WTC11 (cell line): ENCODE data around the gene ATOSB. TPM values are rescaled to one million over a fixed set of nuclear protein-coding genes. Genes with fewer than 3 reads are reported as not detected.

Experiments used
- ATF2 ChIP-seq: sonication (generic); formaldehyde crosslinking; IDR thresholded peaks from 2 replicates; pipeline ENCODE4 v1.8.1; 2022; ENCODE audit warnings: low read depth, missing genetic modification reagents, borderline replicate concordance
- EMX1 ChIP-seq: fragments of 250-450 bp; sonication (Bioruptor Pico); IDR thresholded peaks from 2 replicates; pipeline ENCODE4 v1.8.0; 2021; ENCODE audit warnings: mild to moderate bottlenecking
- ESRRA ChIP-seq: sonication (generic); formaldehyde crosslinking; IDR thresholded peaks from 2 replicates; pipeline ENCODE4 v1.8.1; 2022; ENCODE audit warnings: mild to moderate bottlenecking, missing genetic modification reagents, borderline replicate concordance
- FOXJ3 ChIP-seq: sonication (generic); formaldehyde crosslinking; IDR thresholded peaks from 2 replicates; pipeline ENCODE4 v1.9.0; 2021; ENCODE audit warnings: missing genetic modification reagents, mild to moderate bottlenecking, borderline replicate concordance
- JAZF1 ChIP-seq: fragments of 250-450 bp; sonication (Bioruptor Pico); IDR thresholded peaks from 2 replicates; pipeline ENCODE4 v1.9.0; 2021; ENCODE audit warnings: moderate library complexity, mild to moderate bottlenecking, inconsistent platforms
- MYBL2 ChIP-seq: sonication (generic); formaldehyde crosslinking; IDR thresholded peaks from 2 replicates; pipeline ENCODE4 v1.8.1; 2023; ENCODE audit warnings: mild to moderate bottlenecking, moderate library complexity, missing genetic modification reagents
- OVOL2 ChIP-seq: fragments of 250-450 bp; sonication (Bioruptor Pico); IDR thresholded peaks from 2 replicates; pipeline ENCODE4 v1.9.0; 2021; ENCODE audit warnings: mild to moderate bottlenecking, borderline replicate concordance
- RELA ChIP-seq: sonication (generic); formaldehyde crosslinking; IDR thresholded peaks from 2 replicates; pipeline ENCODE4 v1.8.1; 2022; ENCODE audit warnings: missing genetic modification reagents, mild to moderate bottlenecking, borderline replicate concordance
- SMAD3 ChIP-seq: sonication (generic); formaldehyde crosslinking; IDR thresholded peaks from 2 replicates; pipeline ENCODE4 v1.8.0; 2022; ENCODE audit warnings: missing genetic modification reagents, mild to moderate bottlenecking, borderline replicate concordance
- SP1 ChIP-seq: sonication (generic); formaldehyde crosslinking; conservative IDR thresholded peaks from 2 replicates; pipeline ENCODE4 v1.8.1; 2022; ENCODE audit warnings: missing genetic modification reagents
- TEAD1 ChIP-seq: sonication (generic); formaldehyde crosslinking; IDR thresholded peaks from 2 replicates; pipeline ENCODE4 v1.8.0; 2022; ENCODE audit warnings: mild to moderate bottlenecking, missing genetic modification reagents
- ZBTB21 ChIP-seq: sonication (generic); formaldehyde crosslinking; IDR thresholded peaks from 2 replicates; pipeline ENCODE4 v1.8.1; 2023; ENCODE audit warnings: mild to moderate bottlenecking, missing genetic modification reagents, borderline replicate concordance
- ZBTB43 ChIP-seq: sonication (generic); formaldehyde crosslinking; IDR thresholded peaks from 2 replicates; pipeline ENCODE4 v1.8.1; 2023; ENCODE audit warnings: mild to moderate bottlenecking, missing genetic modification reagents
- ZNF219 ChIP-seq: sonication (generic); formaldehyde crosslinking; IDR thresholded peaks from 2 replicates; pipeline ENCODE4 v1.8.0; 2023; ENCODE audit warnings: missing genetic modification reagents, mild to moderate bottlenecking, borderline replicate concordance
- ZNF263 ChIP-seq: sonication (generic); formaldehyde crosslinking; IDR thresholded peaks from 2 replicates; pipeline ENCODE4 v1.8.1; 2022; ENCODE audit warnings: low read depth, mild to moderate bottlenecking, moderate library complexity, missing genetic modification reagents
- ZNF396 ChIP-seq: fragments of 250-450 bp; sonication (Bioruptor Pico); IDR thresholded peaks from 2 replicates; pipeline ENCODE4 v1.8.0; 2021; ENCODE audit warnings: mild to moderate bottlenecking, moderate library complexity, borderline replicate concordance
- ZNF423 ChIP-seq: fragments of 250-450 bp; sonication (Bioruptor Pico); IDR thresholded peaks from 2 replicates; pipeline ENCODE4 v2.1.2; 2022; ENCODE audit warnings: mild to moderate bottlenecking, moderate library complexity
- ZSCAN18 ChIP-seq: fragments of 250-450 bp; sonication (Bioruptor Pico); IDR thresholded peaks from 2 replicates; pipeline ENCODE4 v2.1.2; 2022; ENCODE audit warnings: mild to moderate bottlenecking, moderate library complexity
- total RNA-seq: library from RNA; stranded (reverse); gene quantifications from 3 replicates; pipeline ENCODE4 v1.2.3, GENCODE V29; 2021
- TF ChIP-seq, protein P1 (sequence below): fragments of 250-450 bp; sonication (Bioruptor Pico); IDR thresholded peaks from 2 replicates; pipeline ENCODE4 v1.9.0; 2021; ENCODE audit warnings: moderate library complexity, mild to moderate bottlenecking, inconsistent platforms, borderline replicate concordance
- TF ChIP-seq, protein P2 (sequence below): fragments of 250-450 bp; sonication (Bioruptor Pico); IDR thresholded peaks from 2 replicates; pipeline ENCODE4 v1.9.0; 2021; ENCODE audit warnings: mild to moderate bottlenecking
- TF ChIP-seq, protein P3 (sequence below): fragments of 250-450 bp; sonication (Bioruptor Pico); IDR thresholded peaks from 2 replicates; pipeline ENCODE4 v1.8.0; 2021; ENCODE audit warnings: mild to moderate bottlenecking
- TF ChIP-seq, protein P4 (sequence below): sonication (generic); formaldehyde crosslinking; IDR thresholded peaks from 2 replicates; pipeline ENCODE4 v1.8.0; 2022; ENCODE audit warnings: mild to moderate bottlenecking, missing genetic modification reagents

ATOSB gene
- total RNA-seq, 1 experiment from 2014 or later: 8.7 TPM

DNA sequence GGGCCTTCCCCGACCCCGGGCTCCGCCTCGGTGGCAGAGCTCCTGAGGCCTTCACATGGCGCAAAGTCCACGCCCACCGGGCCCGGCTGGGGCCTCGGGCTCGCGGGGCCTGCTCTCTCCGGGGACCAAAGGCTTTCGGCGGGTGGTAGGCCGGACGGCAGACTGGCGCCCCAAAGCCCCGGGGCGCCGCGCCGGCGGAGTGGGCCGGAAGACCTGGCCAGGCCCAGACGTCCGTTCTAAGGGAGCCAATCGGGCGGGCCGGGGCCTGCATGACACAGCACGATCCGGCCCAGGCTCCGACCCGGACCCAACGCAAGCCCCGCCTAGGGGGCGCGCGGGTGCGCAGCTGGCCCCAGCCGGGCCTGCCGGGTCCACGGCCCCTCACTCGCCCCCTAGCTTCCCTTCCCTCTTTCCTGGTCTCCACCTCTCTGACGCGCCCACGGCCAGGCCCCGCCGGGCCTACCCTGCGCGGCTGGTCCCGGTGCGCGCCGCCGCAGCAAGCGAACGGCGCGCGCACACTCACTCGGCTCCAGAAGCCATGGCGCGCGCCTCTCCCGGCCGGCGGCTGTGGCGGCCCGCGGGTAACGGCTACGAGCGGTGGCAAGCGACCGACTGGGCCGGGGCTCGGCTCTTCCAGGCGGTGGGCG, 43.7 kb downstream of the ATOSB start (continued):
- TF ChIP-seq ZNF396 (CRISPR knock-in tag): no peak
- peak; percentile 88; the same call in 1 of the 2 replicates for TF ChIP-seq ZBTB21
- TF ChIP-seq ZSCAN18: no peak
- TF ChIP-seq FOXJ3 (CRISPR knock-in tag): no peak
- TF ChIP-seq ZNF219: peak; percentile 55; the same call in 1 of the 2 replicates
- TF ChIP-seq OVOL2 (CRISPR knock-in tag): no peak
- TF ChIP-seq, protein P1, sequence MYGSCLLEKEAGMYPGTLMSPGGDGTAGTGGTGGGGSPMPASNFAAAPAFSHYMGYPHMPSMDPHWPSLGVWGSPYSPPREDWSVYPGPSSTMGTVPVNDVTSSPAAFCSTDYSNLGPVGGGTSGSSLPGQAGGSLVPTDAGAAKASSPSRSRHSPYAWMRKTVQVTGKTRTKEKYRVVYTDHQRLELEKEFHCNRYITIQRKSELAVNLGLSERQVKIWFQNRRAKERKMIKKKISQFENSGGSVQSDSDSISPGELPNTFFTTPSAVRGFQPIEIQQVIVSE (CRISPR knock-in tag): 0 out of 2 replicates have a peak, but pooled peaks have one; percentile 25
- no peak for TF ChIP-seq ZBTB43
- TF ChIP-seq, protein P2, sequence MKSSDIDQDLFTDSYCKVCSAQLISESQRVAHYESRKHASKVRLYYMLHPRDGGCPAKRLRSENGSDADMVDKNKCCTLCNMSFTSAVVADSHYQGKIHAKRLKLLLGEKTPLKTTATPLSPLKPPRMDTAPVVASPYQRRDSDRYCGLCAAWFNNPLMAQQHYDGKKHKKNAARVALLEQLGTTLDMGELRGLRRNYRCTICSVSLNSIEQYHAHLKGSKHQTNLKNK (CRISPR knock-in tag): no peak
- peak; percentile 16; the same call in 1 of the 2 replicates for TF ChIP-seq SP1
- TF ChIP-seq ESRRA: no peak; the same call in 1 of the 2 replicates
- 0 out of 2 replicates have a peak, but pooled peaks have one; percentile 35 for TF ChIP-seq EMX1
- TF ChIP-seq, protein P3, sequence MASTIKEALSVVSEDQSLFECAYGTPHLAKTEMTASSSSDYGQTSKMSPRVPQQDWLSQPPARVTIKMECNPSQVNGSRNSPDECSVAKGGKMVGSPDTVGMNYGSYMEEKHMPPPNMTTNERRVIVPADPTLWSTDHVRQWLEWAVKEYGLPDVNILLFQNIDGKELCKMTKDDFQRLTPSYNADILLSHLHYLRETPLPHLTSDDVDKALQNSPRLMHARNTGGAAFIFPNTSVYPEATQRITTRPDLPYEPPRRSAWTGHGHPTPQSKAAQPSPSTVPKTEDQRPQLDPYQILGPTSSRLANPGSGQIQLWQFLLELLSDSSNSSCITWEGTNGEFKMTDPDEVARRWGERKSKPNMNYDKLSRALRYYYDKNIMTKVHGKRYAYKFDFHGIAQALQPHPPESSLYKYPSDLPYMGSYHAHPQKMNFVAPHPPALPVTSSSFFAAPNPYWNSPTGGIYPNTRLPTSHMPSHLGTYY: no peak
- no peak for TF ChIP-seq ZNF263
- TF ChIP-seq ZNF423 (CRISPR knock-in tag): peak; percentile 50; the same call in 1 of the 2 replicates
- TF ChIP-seq, protein P4, sequence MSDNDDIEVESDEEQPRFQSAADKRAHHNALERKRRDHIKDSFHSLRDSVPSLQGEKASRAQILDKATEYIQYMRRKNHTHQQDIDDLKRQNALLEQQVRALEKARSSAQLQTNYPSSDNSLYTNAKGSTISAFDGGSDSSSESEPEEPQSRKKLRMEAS (CRISPR knock-in tag): peak; percentile 69; the same call in 1 of the 2 replicates
- TF ChIP-seq MYBL2: no peak
- TF ChIP-seq SMAD3 (CRISPR knock-in tag): no peak
- TF ChIP-seq RELA (CRISPR knock-in tag): peak; percentile 87; the same call in 1 of the 2 replicates
- TF ChIP-seq JAZF1: no peak
- 0 out of 2 replicates have a peak, but pooled peaks have one; percentile 24 for TF ChIP-seq ATF2 (CRISPR knock-in tag)
- TF ChIP-seq TEAD1 (CRISPR knock-in tag): peak; percentile 83; the same call in 1 of the 2 replicates
